DMS153 treated with DMSO at 0.1 percent for 48 hours (cell line): Measurements from ENCODE around the gene NTNG2.

Experiments used
- DNase-seq: peaks from one replicate; lab custom pipeline; 2025; ENCODE audit not compliant: unreplicated experiment; lab: John Stamatoyannopoulos, UW

The NTNG2 gene

DNA sequence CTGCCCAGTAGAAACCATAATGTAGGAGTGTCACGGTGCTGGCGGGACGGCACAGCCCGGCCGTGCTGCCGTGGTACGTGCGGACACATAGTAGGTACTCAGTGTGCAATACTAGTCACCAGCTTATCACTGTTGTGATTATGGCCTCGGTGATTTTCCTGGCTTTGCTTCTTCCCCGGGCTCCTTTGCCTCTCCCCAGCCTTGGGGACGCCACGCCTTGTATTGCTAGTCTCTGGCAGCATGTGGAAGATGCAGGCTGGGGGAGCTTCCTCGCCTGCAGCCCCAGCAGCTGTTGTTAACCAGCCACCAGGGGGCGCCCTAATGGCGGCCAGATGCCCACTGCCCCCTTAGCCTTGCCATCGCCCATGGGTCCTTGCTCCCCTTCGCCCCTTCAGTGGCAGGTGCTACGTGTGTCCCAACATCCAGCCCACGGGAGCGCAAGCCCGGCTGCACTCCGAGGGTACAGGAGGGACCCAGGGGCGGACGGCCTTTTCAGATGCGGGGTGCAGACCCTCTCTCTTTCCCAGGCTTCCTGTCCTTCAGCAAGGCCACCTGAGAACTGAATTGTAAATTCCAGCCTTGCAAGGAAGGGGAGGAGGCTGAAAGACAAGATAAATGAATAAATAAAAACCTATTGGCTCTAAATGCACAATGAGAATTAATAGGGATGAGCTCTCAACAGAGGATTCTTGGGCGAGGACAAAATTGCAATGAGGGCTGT is 8.0 kb downstream of the NTNG2 start:
- DNase-seq = peak; percentile 50

DNA sequence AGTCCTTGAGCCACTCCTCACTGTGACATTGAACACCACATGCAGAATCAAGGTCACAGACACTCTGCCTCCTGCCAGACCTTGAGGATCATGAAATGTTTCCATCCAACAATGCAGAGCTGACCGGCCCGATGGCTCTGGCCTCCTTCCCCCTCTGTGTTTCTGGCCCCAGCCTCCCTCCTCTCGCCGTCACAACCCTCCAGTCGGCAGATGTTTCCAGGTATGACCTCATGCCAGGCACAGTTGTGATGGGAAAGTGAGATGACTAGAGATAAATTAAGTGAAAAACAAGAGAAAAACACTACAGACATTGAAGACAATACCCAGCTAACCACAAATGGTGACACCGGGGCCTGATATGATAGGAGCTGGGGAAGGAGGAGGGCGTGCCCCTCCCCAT is 9.8 kb downstream of the NTNG2 start:
- no peak for DNase-seq

DNA sequence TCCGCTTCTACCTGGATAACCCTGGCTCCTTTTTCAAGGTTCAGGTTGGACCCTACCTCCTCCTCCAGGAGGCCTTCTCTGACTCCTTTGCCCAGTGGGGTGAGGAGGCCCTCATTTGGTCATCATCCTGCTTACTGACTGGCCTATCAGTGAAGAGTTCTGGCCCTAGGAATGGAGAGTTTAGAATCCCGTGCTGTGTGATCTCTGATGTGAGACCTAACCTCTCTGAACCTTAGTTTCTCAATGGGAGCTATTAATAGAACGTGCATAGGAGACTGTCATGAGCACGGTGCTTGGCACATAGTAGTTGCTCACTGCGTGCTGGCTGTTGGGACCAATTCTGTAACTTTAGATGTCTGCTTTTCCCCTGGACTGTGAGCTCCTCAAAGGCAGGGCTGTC is 10.3 kb downstream of the NTNG2 start:
- DNase-seq = no peak

DNA sequence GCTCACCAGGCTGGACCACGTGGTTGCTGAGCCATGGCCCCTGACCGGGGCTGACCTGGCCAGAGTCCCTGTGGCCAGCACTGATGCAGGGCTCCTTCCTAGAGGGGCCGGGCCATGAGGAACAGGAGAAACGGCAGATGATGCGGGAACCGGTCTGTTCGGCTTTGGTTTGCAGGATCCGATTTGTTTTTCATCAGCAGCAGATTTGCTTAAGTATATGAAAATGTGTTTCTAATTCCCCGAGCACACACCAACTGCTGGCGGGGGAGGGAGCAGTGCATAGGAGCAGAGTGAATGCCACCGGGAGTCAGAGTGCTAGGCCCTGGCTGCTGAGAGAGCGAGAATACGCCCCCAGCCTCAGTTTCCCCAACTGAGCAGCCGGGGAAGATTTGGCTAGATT is 13.6 kb downstream of the NTNG2 start:
- DNase-seq = no peak

DNA sequence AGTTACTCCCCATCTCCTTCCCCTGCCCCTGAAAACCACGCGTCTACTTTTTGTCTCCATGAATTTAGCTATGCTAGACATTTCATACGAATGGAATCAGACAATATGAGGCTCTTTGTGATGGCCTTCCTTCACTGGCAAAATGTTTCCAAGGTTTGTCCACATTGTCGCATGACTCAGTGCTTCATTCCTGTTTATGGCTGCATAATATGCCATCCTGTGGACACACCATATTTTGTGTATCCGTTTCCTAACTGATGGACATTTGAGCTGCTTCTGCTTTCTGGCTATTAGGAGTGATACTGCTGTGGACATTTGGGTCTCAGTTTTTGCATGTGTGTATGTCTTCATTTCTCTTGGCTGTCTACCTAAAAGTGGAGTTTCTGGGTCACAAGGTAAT is 14.5 kb downstream of the NTNG2 start:
- DNase-seq = no peak

DNA sequence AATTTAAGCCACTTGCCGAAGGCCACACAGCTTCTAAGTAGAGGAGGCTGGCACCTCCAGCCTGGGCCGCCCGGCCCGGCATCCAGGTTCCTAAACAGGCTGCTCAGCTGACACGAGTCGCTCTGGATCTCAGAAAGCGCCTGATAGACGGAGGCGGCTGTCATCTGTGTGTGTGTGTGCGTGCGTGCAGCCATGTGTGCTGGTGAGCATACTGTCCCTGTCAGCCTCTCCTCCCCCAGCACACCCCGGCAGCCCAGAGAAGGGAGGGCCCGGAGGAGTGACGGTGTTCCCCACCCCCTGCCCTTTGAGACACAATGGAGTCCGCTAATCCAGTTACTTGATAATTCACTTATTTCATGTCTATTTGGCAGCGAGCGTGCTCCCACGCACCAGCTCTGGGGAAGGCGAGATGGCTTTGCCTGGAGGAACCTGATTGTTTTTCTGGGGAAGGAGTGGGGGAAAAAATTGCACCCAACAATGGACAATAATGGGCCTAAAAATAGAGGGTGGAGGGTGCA is 20.0 kb downstream of the NTNG2 start:
- no peak for DNase-seq

DNA sequence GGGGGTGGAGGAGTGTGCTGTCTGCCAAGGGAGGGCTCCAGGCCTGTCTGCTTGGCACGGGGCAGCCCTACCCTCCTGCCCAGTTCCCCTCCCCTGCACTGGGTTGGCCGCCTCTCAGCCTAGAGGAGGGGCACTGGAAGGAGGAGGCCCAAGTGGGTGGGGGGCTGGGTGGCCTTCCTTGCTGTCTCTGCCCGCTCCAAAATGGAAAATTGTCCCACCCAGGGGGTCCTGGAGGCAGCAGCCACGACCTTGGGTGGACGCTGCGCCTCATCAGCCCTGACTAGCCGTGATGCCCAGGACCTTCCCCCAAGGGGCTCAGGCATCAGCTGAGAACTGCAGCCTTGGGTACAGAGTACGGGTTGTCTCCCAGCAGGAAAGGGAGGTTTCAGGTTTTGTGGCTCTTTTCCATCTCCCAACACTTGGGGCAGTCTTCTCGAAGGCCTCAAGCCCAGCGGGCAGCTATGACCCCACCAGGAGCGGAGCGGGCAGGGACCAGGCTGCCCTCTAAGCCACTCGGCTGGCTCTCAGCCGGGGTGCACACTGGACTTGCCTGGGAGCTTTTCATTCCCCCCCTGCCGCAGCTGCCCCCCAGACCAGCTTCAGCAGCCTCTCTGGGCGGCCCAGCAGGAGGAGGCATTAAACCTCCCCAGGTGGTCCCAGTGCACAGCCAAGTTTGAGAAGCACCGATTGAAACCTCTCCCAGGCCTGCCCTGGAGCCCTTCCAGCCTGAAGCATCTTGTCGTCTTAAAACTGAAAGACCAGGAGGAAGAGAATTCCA is 20.6 kb downstream of the NTNG2 start:
- DNase-seq = no peak

DNA sequence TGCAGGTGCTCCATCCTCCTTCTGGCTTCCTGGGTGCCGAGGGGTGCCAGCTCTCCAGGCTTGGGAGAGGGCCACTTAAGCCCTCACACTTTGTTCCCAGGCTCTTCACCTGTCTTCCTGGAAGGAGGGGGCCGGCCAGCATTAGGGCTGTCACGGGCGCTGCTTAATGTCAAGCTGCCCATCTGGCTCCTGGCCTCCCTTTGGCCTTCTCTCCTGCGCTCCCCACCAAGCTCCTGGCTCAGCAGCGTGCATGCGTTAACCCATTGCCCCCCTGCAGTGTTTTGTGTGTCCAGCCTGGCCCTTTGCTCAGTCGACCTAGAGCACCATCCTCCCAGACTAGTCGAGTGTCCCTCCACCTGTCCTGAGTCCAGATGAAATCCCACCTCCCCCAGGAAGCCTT is 21.3 kb downstream of the NTNG2 start:
- no peak for DNase-seq

DNA sequence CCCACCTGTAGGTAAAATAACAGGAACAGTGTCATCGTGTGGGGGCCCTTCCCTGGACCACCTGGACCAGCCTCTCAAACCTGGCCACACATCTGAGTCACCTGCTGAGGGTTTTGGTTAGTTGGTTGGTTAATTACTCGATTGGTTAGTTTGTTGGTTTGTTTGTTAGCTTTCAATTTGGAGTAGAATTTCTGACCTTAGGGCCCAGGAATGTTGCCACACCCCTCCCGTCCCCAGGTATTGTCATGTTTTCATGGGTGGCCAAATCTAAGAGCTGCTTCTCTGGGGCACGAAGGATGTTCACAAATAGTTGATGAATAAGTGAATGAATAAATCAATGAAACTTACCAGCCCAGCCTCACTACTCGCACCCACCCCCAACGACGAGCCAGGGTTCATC is 21.9 kb downstream of the NTNG2 start:
- DNase-seq = no peak

DNA sequence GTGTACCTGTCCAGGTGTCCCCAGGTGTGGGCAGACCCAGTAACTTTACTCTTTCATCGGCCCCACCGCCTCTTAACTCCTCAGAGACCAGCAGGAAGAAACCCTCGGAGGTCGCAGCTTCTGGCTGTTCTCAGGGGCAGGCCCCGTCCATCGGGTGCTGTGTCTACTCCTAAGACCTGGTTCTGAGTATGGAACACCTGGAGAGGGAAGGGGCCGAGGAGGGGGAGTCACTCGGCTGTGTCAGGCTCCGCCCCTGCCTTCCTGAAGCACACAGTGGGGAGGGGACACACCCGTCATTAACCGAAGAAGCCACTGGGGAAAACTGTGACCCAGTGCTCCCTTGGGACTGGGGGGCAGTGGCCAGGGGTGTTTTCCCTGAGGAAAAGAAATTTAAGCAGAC is 22.3 kb downstream of the NTNG2 start:
- DNase-seq = peak; percentile 12

DNA sequence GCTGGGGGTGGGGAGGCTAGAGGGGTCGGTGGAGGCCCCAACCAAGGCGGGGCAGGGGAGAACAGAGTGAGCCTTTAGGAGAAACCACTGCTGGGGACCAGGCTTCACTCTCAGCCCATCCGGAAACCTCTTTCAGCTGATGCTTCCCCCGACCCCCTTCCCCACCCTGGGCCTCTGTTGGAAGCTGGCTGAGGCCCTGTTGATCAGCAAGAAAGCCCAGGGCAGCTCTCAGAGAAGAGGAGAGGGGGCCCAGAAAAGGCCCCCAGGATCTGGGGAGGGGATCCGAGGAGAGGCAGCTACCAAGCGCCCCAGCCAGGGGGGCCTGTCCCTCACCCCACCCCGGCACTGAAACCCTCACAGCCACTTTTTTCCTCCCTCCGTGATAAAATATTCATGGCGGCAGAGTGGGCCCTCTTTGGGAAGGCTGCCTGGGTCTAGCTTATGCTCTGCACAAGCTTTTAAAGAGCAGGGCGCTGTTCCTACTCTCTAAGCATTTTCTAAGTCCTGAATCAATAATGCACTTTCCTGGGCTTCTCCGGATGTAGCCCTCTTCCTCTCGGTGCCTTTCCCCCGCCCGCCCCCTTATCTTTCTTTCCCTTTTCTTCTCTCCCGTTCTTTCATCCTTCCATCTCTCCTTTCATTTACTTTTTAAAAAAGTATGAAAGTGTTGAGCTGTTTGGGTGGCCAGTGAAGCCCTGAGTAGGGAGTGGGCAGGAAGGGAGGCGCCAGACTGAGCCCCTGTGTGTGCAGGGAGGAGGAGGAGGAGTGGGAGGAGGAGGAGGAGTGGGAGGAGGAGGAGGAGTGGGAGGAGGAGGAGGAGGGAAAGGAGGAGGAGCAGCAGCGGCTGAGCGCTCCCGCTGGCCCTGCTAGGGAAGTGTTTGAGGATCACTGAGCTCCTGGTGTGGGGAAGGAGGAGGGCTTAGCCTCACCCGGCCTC is 23.5 kb downstream of the NTNG2 start:
- no peak for DNase-seq

DNA sequence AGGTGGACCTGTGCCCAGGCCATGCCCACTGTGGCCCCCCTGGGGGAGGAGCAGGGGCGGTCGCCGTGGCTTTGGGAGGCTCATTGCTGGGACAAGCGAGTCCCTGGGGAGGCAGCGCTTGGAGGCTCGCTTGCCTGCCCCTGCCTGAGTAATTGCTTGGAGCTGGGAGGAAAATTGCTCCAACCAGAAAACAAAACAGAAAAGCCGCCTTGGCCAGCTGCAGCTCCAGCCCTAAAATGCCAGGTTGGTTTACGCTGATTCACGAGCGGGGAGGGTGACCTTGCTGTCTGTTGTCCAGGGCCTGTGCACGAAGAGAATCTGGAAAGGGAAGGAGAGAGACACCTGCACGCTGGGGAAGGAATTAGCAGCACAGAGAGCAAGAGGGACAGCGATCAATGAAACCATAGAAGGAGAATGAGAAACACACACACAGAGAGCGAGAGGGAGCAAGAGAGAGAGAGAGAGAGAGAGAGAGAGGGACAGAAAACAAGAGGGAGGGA is 25.3 kb downstream of the NTNG2 start:
- peak; percentile 22 for DNase-seq

DNA sequence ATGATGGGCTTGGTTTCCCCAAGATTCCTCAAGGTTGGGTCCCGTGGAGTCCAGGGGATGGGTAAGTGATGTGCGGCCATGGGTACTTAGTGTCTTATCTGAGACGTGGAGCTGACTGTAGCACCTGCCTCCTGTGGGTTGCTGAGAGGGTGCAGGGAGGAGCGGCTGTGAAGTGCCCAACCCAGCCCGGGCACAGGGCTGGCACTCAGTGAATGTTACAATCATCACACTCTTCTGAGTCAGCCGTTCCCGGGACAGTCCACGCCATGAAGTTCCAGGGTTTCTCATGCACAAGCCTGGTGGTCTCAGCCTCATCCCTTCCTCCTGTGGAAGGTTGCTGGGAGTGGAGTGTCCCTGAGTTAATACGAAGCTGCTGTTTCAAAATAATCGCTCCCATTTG is 29.1 kb downstream of the NTNG2 start:
- no peak for DNase-seq

DNA sequence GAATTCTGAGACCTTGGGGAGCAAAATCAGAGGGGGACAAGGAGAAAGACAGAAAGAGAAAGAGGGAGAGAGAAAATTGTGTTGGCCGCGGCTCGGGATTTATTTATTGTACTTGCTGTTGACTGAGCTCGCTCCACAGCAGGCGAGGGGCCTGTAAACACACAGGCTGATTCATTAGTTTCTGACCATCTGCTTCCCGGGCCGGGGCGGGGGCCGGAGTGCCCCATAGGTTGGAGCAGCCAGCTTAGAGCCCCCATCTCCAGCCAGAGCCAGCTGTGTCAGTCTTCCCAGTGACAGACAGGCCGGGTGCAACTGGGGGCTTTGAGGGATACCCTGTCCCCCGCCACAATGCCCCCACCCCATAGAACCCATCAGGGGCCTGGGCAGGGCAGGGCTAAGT is 30.9 kb downstream of the NTNG2 start:
- DNase-seq = no peak

DNA sequence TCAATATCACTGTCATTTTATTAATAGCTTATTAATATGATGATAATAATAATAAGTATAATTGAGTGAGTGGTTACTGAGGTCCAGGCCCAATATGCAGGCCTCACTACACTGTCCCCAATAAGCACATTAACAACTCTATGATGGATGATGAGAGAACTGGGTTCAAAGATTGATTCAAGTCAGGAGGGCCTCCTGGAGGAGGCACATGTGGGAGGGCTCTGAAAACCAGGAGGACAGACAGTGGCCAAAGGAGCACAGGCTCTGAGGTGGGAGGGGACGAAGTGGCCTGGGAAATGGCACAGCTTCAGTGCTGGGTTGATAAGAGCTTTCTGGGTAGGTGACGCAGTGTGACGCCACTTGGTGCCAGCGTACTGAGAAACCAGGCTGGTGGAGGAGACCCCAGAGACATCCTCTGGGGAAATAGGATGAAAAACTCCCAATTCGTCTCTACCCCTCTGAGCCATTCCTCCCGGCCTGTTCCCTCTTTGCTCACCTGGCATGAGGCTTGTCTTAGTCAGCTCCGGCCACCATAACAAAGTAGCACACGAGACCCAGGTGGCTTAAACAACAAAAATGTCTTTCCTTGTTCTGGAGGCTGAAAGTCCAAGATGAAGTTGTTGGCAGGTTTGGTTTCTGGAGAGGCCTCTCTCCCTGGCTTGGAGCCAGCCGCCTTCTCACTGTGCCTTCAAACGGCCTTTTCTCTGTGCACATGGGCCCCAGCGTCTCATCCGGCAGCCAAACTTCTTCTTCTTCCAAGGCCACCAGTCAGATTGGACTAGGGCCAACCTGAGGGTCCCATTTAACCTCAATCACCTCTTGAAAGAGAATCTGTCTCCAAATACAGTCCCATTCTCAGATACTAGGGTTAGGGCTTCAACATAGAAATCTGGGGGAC is 31.6 kb downstream of the NTNG2 start:
- DNase-seq = no peak

DNA sequence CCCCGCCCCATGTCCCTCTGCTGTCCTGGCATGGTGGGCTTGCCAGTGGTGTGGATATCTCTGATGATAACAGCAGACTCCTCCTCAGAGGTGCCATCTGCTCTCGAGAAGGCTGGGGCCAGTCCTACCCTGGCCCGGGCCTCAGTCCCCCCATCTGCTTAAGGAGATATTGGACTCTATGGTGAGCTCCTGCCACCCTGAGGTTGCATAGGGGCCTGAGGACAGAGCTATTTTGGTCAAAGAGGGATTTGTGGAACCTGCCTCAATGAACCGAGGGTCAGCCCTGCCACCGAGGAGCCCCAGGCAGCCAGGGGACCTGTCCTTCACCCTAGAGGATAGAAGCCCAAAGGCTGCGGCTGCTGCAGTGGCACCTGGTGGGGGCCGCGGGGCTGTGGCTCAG is 32.6 kb downstream of the NTNG2 start:
- DNase-seq = no peak

DNA sequence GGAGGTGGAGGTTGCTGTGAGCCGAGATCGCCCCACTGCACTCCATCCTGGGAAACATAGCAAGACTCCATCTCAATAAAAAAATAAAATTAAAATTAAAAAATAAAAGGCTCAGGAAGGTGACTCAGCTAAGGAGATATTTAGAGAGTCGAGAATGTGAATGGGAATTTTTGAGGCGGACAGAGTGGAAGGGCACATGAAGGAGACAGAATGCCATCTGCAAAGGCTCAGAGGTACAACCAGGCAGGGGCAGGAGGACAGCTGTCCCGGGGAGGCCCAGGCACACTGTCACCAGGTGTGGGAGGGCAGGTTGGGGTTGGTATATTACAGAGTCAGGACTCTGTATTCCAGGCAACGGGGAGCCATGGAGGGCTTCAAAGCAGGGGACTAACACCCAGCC is 35.5 kb downstream of the NTNG2 start:
- no peak for DNase-seq

DNA sequence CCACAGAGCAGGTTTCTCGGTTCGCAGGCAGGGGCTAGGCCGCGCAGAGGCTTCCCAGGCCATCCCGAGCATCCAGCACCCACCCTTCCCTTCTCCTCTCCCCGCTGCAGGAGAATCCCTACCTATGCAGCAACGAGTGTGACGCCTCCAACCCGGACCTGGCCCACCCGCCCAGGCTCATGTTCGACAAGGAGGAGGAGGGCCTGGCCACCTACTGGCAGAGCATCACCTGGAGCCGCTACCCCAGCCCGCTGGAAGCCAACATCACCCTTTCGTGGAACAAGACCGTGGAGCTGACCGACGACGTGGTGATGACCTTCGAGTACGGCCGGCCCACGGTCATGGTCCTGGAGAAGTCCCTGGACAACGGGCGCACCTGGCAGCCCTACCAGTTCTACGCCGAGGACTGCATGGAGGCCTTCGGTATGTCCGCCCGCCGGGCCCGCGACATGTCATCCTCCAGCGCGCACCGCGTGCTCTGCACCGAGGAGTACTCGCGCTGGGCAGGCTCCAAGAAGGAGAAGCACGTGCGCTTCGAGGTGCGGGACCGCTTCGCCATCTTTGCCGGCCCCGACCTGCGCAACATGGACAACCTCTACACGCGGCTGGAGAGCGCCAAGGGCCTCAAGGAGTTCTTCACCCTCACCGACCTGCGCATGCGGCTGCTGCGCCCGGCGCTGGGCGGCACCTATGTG is 36.1 kb downstream of the NTNG2 start:
- DNase-seq = no peak

DNA sequence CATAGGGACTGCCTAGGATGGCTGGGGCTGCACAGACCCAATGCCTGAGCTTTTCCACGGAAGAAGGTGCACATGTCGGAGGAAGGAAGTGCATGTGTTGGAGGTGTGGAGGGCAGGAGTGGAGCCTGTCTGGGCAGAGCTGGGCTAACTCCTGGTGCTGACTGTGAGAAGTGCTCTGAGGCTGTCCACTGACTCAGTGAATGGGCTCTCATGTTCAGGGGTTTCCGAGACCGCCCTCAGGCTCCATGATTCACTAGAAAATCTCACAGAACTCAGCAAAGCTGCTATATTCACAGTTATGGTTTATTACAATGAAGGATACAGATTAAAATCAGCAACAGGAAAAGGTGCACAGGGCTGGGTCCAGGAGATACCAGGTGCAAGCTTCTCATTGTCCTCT is 37.2 kb downstream of the NTNG2 start:
- DNase-seq = no peak

DNA sequence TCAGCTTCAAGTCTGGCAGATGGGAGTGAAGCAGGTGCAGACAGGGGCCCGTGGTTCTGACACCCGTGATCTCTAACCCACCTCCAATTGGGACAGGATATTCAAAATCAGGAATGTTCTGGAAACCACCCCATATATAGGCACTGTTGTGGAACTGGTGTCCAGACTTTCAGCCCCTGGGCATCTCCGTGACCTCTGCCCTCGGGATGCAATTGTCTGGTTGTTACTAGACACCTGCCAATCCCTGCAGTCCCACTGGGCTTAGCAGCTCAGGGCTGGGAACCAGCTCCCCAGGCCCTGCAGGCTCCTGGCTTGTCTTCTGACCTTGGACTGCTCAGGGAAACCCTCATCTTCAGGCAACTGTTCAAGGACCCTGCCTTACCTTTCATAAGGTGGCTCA is 38.8 kb downstream of the NTNG2 start:
- DNase-seq = no peak
